ENCODE results near the gene SRGAP2C. TPM values are rescaled to one million over a fixed set of nuclear protein-coding genes. Genes with fewer than 3 reads are reported as not detected.
"Not testable (repeated sequence)": the region's sequence is repeated elsewhere in the genome, so short reads cannot be mapped to it uniquely, and the experiment has no call there.

Gene SRGAP2C
- polyA plus RNA-seq, 1 of the 3 experiments (the other 2 are of a cell fraction), result 3.2 TPM

DNA sequence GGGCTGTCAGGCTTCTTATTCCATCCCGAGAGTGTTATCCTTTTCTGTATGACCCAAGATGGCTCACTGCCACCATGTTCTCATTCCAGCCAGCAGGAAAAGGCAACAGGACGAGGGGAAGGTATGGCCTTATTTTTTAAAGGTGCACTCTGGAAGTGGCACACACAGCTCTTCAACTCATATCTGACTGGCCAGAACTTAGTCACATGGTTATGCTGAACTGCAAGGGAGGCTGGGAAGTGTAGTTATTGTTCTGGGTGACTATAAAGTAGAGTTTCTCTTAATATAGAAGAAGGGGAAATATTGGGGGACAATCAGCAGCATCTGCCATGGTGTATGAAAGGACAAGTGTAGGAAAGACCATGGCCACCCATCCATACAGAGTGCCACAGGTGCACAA lies 107.8 kb downstream of the SRGAP2C start:
- POLR2A ChIA-PET; H3K9me2 ChIP-seq; H3K27ac ChIP-seq (ENCODE audit: low read depth in 2 of 2, low read length in 1 of 2); H3K4me2 ChIP-seq; H3K4me1 ChIP-seq (ENCODE audit: control insufficient read depth in 1 of 2, insufficient read depth in 2 of 2, low read depth in 1 of 2, low read length in 1 of 2); H3K27me3 ChIP-seq (ENCODE audit: insufficient read depth); H2AFZ ChIP-seq (ENCODE audit: low read depth); CTCF ChIA-PET; H4K20me1 ChIP-seq (ENCODE audit: insufficient read depth); H3F3A ChIP-seq (replicated peaks; ENCODE audit: insufficient read depth); H3K79me2 ChIP-seq (ENCODE audit: insufficient read depth); H3K4me3 ChIP-seq (ENCODE audit: low read depth in 2 of 2, low read length in 1 of 2); H3K36me3 ChIP-seq (replicated peaks in 1 of 2; ENCODE audit: control insufficient read depth in 1 of 2, insufficient read depth in 2 of 2, low read length in 1 of 2); H3K9me3 ChIP-seq; H3K9ac ChIP-seq; DNase-seq: not testable (repeated sequence)
- no CpG with 5 or more reads among the region's 2 CpGs for WGBS (ENCODE audit: low lambda C conversion rate)

DNA sequence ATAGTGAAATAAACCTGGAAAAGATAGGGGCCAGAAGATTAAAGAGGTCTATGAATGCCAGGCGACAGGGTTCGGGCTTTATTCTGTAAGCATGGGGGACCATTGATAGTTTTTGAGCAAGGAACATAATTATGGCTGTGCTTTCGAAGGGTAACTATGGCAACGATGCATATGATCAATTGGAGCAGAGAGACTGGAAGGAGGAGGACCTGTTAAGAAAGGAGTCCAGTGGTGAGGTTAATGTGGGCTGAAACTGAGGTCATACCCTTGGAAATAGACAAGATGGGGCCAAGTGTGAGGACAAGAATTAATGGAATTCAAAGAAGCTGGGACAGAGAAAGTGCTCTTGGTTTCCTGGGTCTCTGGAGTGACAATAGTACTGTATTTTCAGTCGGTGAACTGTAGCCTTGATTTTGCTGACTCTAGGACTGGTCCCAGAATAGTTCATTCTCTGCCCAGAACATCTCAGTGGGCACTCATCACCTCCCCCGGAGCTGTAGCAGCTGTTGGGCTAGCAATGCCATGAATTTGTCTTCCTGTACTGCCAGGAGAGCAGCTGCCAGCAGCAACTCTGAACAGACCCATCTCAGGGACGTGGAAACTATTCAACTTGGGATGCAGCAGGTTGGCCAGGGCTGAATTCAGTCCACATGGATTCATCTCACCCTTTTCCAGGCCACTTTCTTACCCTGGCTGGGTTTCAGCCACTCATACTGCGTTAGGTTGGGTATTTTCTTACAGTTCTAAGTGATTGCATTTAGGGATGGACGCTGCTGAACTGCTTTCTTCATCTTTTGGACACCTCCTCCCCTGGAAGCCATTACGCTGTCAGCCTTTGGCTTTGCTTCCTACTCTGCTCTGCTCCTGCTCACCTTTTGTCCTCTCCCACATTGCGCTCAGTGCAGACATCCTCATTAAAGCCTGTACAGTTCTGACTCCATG lies 108.8 kb downstream of the SRGAP2C start:
- DNase-seq; H3F3A ChIP-seq (replicated peaks; ENCODE audit: insufficient read depth); H3K27me3 ChIP-seq (ENCODE audit: insufficient read depth); H3K4me1 ChIP-seq (ENCODE audit: control insufficient read depth in 1 of 2, insufficient read depth in 2 of 2, low read depth in 1 of 2, low read length in 1 of 2); H3K27ac ChIP-seq (ENCODE audit: low read depth in 2 of 2, low read length in 1 of 2); H3K4me2 ChIP-seq; H3K9me3 ChIP-seq; H4K20me1 ChIP-seq (ENCODE audit: insufficient read depth); CTCF ChIA-PET; H3K36me3 ChIP-seq (replicated peaks in 1 of 2; ENCODE audit: control insufficient read depth in 1 of 2, insufficient read depth in 2 of 2, low read length in 1 of 2); H3K9me2 ChIP-seq; POLR2A ChIA-PET; H2AFZ ChIP-seq (ENCODE audit: low read depth); H3K79me2 ChIP-seq (ENCODE audit: insufficient read depth); H3K9ac ChIP-seq; H3K4me3 ChIP-seq (ENCODE audit: low read depth in 2 of 2, low read length in 1 of 2): not testable (repeated sequence)
- 94% methylated on average over 3 of the region's 11 CpGs for WGBS (ENCODE audit: low lambda C conversion rate)

DNA sequence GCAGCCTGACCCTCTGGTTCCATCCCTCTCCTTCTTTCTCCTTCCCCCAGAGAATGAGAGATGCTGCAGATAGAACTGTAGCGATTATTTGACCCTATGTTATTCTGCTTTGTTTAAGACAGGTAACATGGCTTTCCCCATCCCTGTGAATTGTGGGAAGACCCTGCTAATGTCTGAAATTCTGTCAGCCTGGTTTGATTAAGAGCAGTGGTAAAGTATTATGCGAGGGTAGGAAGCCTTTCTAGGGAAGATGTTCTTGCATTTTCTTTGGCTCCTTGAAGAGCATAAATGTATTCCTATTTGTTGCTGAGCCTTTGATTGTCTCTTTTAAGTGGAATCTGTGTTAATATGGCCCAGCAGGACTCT lies 109.4 kb downstream of the SRGAP2C start:
- H2AFZ ChIP-seq (ENCODE audit: low read depth); H3K4me1 ChIP-seq (ENCODE audit: control insufficient read depth in 1 of 2, insufficient read depth in 2 of 2, low read depth in 1 of 2, low read length in 1 of 2); H3K4me3 ChIP-seq (ENCODE audit: low read depth in 2 of 2, low read length in 1 of 2); H3K27ac ChIP-seq (ENCODE audit: low read depth in 2 of 2, low read length in 1 of 2); DNase-seq; H3K9me2 ChIP-seq; H4K20me1 ChIP-seq (ENCODE audit: insufficient read depth); H3K36me3 ChIP-seq (replicated peaks in 1 of 2; ENCODE audit: control insufficient read depth in 1 of 2, insufficient read depth in 2 of 2, low read length in 1 of 2); POLR2A ChIA-PET; H3K27me3 ChIP-seq (ENCODE audit: insufficient read depth); H3K9me3 ChIP-seq; H3K4me2 ChIP-seq; CTCF ChIA-PET; H3K79me2 ChIP-seq (ENCODE audit: insufficient read depth); H3F3A ChIP-seq (replicated peaks; ENCODE audit: insufficient read depth); H3K9ac ChIP-seq: not testable (repeated sequence)
- no CpG with 5 or more reads among the region's 2 CpGs for WGBS (ENCODE audit: low lambda C conversion rate)

DNA sequence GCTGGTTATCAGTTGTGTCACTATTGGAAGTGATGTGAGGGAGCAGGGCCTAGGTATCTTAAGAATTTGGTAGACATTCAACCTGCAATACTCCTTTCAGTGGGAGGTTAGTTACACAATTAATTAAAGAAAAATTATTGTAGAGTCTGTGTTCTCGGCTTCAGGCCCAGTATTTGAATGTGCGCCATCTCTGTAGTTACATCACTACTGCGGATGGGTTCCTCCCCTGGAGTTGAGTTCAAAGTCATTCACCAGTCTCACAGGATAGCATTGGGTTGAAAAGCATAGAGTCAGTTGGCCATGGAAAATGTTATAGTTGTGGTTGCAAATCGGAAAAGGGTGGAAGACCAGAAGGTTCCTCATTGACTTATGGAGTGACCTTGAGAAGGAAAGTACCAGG lies 111.8 kb downstream of the SRGAP2C start:
- H3K4me2 ChIP-seq; H3K4me1 ChIP-seq (ENCODE audit: control insufficient read depth in 1 of 2, insufficient read depth in 2 of 2, low read depth in 1 of 2, low read length in 1 of 2); H3K9me3 ChIP-seq; H2AFZ ChIP-seq (ENCODE audit: low read depth); H3K27ac ChIP-seq (ENCODE audit: low read depth in 2 of 2, low read length in 1 of 2); DNase-seq; H3K4me3 ChIP-seq (ENCODE audit: low read depth in 2 of 2, low read length in 1 of 2); H3K36me3 ChIP-seq (replicated peaks in 1 of 2; ENCODE audit: control insufficient read depth in 1 of 2, insufficient read depth in 2 of 2, low read length in 1 of 2); H3K27me3 ChIP-seq (ENCODE audit: insufficient read depth); H3K9ac ChIP-seq; CTCF ChIA-PET; H4K20me1 ChIP-seq (ENCODE audit: insufficient read depth); H3K9me2 ChIP-seq; H3F3A ChIP-seq (replicated peaks; ENCODE audit: insufficient read depth); POLR2A ChIA-PET; H3K79me2 ChIP-seq (ENCODE audit: insufficient read depth): not testable (repeated sequence)
- no CpG with 5 or more reads among the region's 4 CpGs for WGBS (ENCODE audit: low lambda C conversion rate)

DNA sequence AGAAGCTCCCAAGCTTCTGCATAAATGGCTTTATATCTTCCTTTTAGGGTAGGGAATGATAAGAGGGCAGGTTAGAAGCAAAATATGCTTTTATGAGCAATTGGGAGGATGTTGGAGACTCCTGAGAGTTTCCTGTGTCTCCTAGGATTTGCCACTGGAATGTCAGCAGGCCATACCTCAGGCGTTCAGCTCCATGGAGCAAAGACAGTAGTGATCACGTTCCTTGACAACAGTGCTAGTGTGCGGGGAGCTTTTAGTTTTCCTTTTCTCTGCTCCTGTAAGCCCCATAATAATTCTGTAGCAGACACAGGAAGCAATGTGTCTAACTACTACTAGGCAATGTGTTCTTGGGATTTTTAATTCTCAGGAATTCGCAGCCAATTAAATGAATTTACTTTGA lies 113.8 kb downstream of the SRGAP2C start:
- H2AFZ ChIP-seq (ENCODE audit: low read depth); H3K27me3 ChIP-seq (ENCODE audit: insufficient read depth); POLR2A ChIA-PET; H3K9me2 ChIP-seq; H3K79me2 ChIP-seq (ENCODE audit: insufficient read depth); H3K36me3 ChIP-seq (replicated peaks in 1 of 2; ENCODE audit: control insufficient read depth in 1 of 2, insufficient read depth in 2 of 2, low read length in 1 of 2); H3K4me2 ChIP-seq; H3F3A ChIP-seq (replicated peaks; ENCODE audit: insufficient read depth); H3K4me3 ChIP-seq (ENCODE audit: low read depth in 2 of 2, low read length in 1 of 2); H3K9ac ChIP-seq; CTCF ChIA-PET; H3K27ac ChIP-seq (ENCODE audit: low read depth in 2 of 2, low read length in 1 of 2); H3K9me3 ChIP-seq; H4K20me1 ChIP-seq (ENCODE audit: insufficient read depth); DNase-seq; H3K4me1 ChIP-seq (ENCODE audit: control insufficient read depth in 1 of 2, insufficient read depth in 2 of 2, low read depth in 1 of 2, low read length in 1 of 2): not testable (repeated sequence)
- WGBS (ENCODE audit: low lambda C conversion rate), result no CpG with 5 or more reads among the region's 4 CpGs

DNA sequence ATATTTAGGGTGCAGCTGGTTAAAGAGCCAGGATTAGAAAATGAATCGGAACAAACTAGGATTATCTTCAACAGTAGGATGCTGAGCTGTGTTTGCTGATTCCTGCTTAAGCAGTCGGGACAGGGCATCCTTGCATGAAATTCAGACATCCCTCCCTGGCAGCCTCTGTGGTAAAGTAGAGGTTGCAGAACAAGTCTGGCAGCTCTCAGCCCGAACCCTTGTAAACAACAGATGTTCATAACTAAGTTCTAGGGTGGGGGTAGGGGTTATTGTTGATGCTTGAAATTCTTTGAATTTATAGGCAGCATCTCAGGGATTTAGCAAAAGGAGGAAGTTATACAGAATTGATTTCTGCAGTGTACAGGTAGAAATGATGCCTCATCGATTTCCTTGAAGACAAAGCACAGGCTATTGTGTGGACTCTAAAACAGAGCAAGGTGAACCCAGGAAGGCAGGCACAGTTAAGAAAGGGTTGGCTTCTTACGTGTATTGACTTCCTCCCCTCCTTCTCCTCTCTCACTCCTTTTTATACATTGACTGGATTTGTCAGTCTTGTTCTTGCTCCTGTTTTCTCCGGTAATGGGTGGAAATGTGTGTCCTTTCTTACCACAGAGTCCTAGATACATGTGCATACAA lies 114.9 kb downstream of the SRGAP2C start:
- H3F3A ChIP-seq (replicated peaks; ENCODE audit: insufficient read depth); H3K27ac ChIP-seq (ENCODE audit: low read depth in 2 of 2, low read length in 1 of 2); H3K9me2 ChIP-seq; H4K20me1 ChIP-seq (ENCODE audit: insufficient read depth); CTCF ChIA-PET; H3K9me3 ChIP-seq; H3K4me2 ChIP-seq; POLR2A ChIA-PET; H3K27me3 ChIP-seq (ENCODE audit: insufficient read depth); H3K79me2 ChIP-seq (ENCODE audit: insufficient read depth); H3K4me1 ChIP-seq (ENCODE audit: control insufficient read depth in 1 of 2, insufficient read depth in 2 of 2, low read depth in 1 of 2, low read length in 1 of 2); H3K9ac ChIP-seq; H2AFZ ChIP-seq (ENCODE audit: low read depth); H3K4me3 ChIP-seq (ENCODE audit: low read depth in 2 of 2, low read length in 1 of 2); H3K36me3 ChIP-seq (replicated peaks in 1 of 2; ENCODE audit: control insufficient read depth in 1 of 2, insufficient read depth in 2 of 2, low read length in 1 of 2); DNase-seq: not testable (repeated sequence)
- 96% methylated on average over 2 of the region's 6 CpGs for WGBS (ENCODE audit: low lambda C conversion rate)
